H1 (cell line): ENCODE results near the gene PDE4D. TPM values are rescaled to one million over a fixed set of nuclear protein-coding genes. Genes with fewer than 3 reads are reported as not detected.

Source experiments
- CTCF ChIA-PET: fragments of 300-600 bp; sonication (Branson Sonifier 250); formaldehyde crosslinking; loops from one replicate; lab custom pipeline; 2021; ENCODE audit not compliant: partially characterized antibody; lab: Charles Lee
- POLR2A ChIA-PET: fragments of 300-600 bp; sonication (Branson Sonifier 250); formaldehyde crosslinking; loops from one replicate; lab custom pipeline; 2021; ENCODE audit warnings: inconsistent platforms; ENCODE audit not compliant: partially characterized antibody; lab: Charles Lee
- DNase-seq, 2 experiments: peaks; one replicate each; pipeline versions ENCODE4 v3.0.0 to v3.0.0-alpha.2; 2010 to 2022; ENCODE audit warnings: low spot score in 2 of 2, low read depth in 1 of 2, mixed read lengths in 1 of 2
- FAIRE-seq: peaks from 2 replicates; lab custom pipeline; 2011; peaks lifted over from hg19 to GRCh38; lab: Jason Lieb, UNC
- H2AFZ ChIP-seq: 2 replicates; pipeline ENCODE4 v1.8.1; 2012; ENCODE audit warnings: low read length, inconsistent platforms
- H2AK5ac ChIP-seq: 2 replicates; pipeline ENCODE4 v1.6.1; 2013; ENCODE audit warnings: low read depth, low read length
- H2BK120ac ChIP-seq: replicated peaks from 2 replicates; pipeline ENCODE3; 2013; ENCODE audit warnings: low read depth, low read length, inconsistent platforms
- H2BK12ac ChIP-seq: 2 replicates; pipeline ENCODE4 v1.6.1; 2013; ENCODE audit warnings: low read depth, low read length
- H2BK15ac ChIP-seq: 2 replicates; pipeline ENCODE4 v1.6.1; 2013; ENCODE audit warnings: low read length
- H2BK20ac ChIP-seq: 2 replicates; pipeline ENCODE4 v1.6.1; 2013; ENCODE audit warnings: low read length
- H2BK5ac ChIP-seq: 2 replicates; pipeline ENCODE4 v1.6.1; 2013; ENCODE audit warnings: low read depth, low read length
- H3K14ac ChIP-seq: 2 replicates; pipeline ENCODE4 v1.6.1; 2013; ENCODE audit warnings: inconsistent platforms; ENCODE audit not compliant: insufficient read length
- H3K18ac ChIP-seq: 2 replicates; pipeline ENCODE4 v1.6.1; 2013; ENCODE audit warnings: low read length; ENCODE audit errors: extremely low read depth
- H3K23ac ChIP-seq: 2 replicates; pipeline ENCODE4 v1.6.1; 2013; ENCODE audit warnings: inconsistent platforms; ENCODE audit not compliant: insufficient read length
- H3K23me2 ChIP-seq: 2 replicates; pipeline ENCODE4 v1.6.1; 2013; ENCODE audit warnings: low read depth, low read length
- H3K27ac ChIP-seq: 2 replicates; pipeline ENCODE4 v1.6.1; 2011; ENCODE audit warnings: low read depth, low read length, inconsistent platforms
- H3K27me3 ChIP-seq, 4 experiments: replicated peaks in 1 of 4; 1 replicate in 1 of 4; 2 replicates in 3 of 4; pipeline versions ENCODE4 v1.6.1 to v1.8.1; 2011 to 2013; ENCODE audit warnings: low read length in 3 of 4, mild to moderate bottlenecking in 3 of 4, inconsistent platforms in 2 of 4, mixed read lengths in 2 of 4, moderate library complexity in 1 of 4; ENCODE audit not compliant: control insufficient read depth in 3 of 4, insufficient read depth in 3 of 4; ENCODE audit errors: extremely low read depth in 1 of 4
- H3K36me3 ChIP-seq, 4 experiments: 2 replicates each; pipeline versions ENCODE4 v1.6.1 to v1.8.1; 2011 to 2013; ENCODE audit warnings: mild to moderate bottlenecking in 4 of 4, low read length in 3 of 4, moderate library complexity in 2 of 4, control low read depth in 1 of 4, inconsistent platforms in 1 of 4; ENCODE audit not compliant: insufficient read depth in 4 of 4, control insufficient read depth in 2 of 4
- H3K4ac ChIP-seq: replicated peaks from 2 replicates; pipeline ENCODE3; 2013; ENCODE audit warnings: low read length, low read depth, mixed read lengths, inconsistent platforms; ENCODE audit not compliant: insufficient read length
- H3K4me1 ChIP-seq, 4 experiments: replicated peaks in 1 of 4; 1 replicate in 1 of 4; 2 replicates in 3 of 4; pipeline versions ENCODE4 v1.6.1 to v1.8.1; 2011 to 2013; ENCODE audit warnings: low read length in 3 of 4, inconsistent platforms in 2 of 4, mixed read lengths in 1 of 4; ENCODE audit not compliant: insufficient read depth in 4 of 4, control insufficient read depth in 3 of 4
- H3K4me2 ChIP-seq, 2 experiments: 2 replicates each; pipeline versions ENCODE4 v1.6.1 to v1.8.1; 2011 to 2013; ENCODE audit warnings: low read depth in 2 of 2, low read length in 2 of 2, control low read depth in 1 of 2, inconsistent platforms in 1 of 2, mild to moderate bottlenecking in 1 of 2; ENCODE audit not compliant: insufficient read depth in 1 of 2
- H3K4me3 ChIP-seq, 4 experiments: fragments of 200-600, 300-600 bp in 1 of 4; sonication (generic), shearing (Covaris generic), sonication (Bioruptor Twin) in 1 of 4; 2 replicates each; pipeline versions ENCODE4 v1.5.1 to v1.8.1; 2011 to 2016; ENCODE audit warnings: low read length in 4 of 4, low read depth in 3 of 4, control low read depth in 2 of 4, inconsistent platforms in 2 of 4, mild to moderate bottlenecking in 2 of 4, mixed read lengths in 1 of 4, moderate library complexity in 1 of 4; ENCODE audit not compliant: insufficient read depth in 2 of 4; ENCODE audit errors: extremely low read depth in 1 of 4
- H3K56ac ChIP-seq: replicated peaks from 2 replicates; pipeline ENCODE3; 2013; ENCODE audit warnings: low read depth, mild to moderate bottlenecking, mixed read lengths, low read length, inconsistent platforms; ENCODE audit not compliant: insufficient read length
- H3K79me1 ChIP-seq: 2 replicates; pipeline ENCODE4 v1.6.1; 2013; ENCODE audit warnings: low read depth, low read length, control low read depth
- H3K79me2 ChIP-seq, 2 experiments: 2 replicates each; pipeline versions ENCODE4 v1.6.1 to v1.8.1; 2012 to 2013; ENCODE audit warnings: low read length in 2 of 2, mild to moderate bottlenecking in 2 of 2, inconsistent platforms in 1 of 2; ENCODE audit not compliant: insufficient read depth in 2 of 2, control insufficient read depth in 1 of 2
- H3K9ac ChIP-seq, 4 experiments: replicated peaks in 1 of 4; 1 replicate in 1 of 4; 2 replicates in 3 of 4; pipeline versions ENCODE4 v1.6.1 to v1.8.1; 2011 to 2013; ENCODE audit warnings: low read depth in 3 of 4, low read length in 3 of 4, control low read depth in 2 of 4, mild to moderate bottlenecking in 2 of 4, moderate library complexity in 2 of 4, inconsistent platforms in 1 of 4; ENCODE audit errors: extremely low read depth in 1 of 4
- H3K9me3 ChIP-seq, 2 experiments: 2 replicates each; pipeline versions ENCODE4 v1.6.1 to v1.8.1; 2012 to 2013; ENCODE audit warnings: mild to moderate bottlenecking in 2 of 2, moderate library complexity in 2 of 2, control low read depth in 1 of 2, inconsistent platforms in 1 of 2, low read depth in 1 of 2, low read length in 1 of 2, mixed read lengths in 1 of 2; ENCODE audit not compliant: insufficient read depth in 2 of 2
- H4K20me1 ChIP-seq, 2 experiments: replicated peaks in 1 of 2; 2 replicates each; pipeline versions ENCODE3 to v1.8.1; 2011 to 2013; ENCODE audit warnings: inconsistent platforms in 2 of 2, low read length in 2 of 2, mild to moderate bottlenecking in 1 of 2; ENCODE audit not compliant: insufficient read depth in 2 of 2, control insufficient read depth in 1 of 2
- H4K5ac ChIP-seq: 2 replicates; pipeline ENCODE4 v1.6.1; 2013; ENCODE audit warnings: low read length, low read depth, mixed read lengths, inconsistent platforms; ENCODE audit not compliant: insufficient read length
- H4K8ac ChIP-seq: 2 replicates; pipeline ENCODE4 v1.8.0; 2013; ENCODE audit warnings: mild to moderate bottlenecking, moderate library complexity, low read length, inconsistent platforms; ENCODE audit not compliant: insufficient read depth; ENCODE audit errors: extremely low read depth
- H4K91ac ChIP-seq: replicated peaks from 2 replicates; pipeline ENCODE3; 2013; ENCODE audit warnings: low read length, mixed read lengths, inconsistent platforms; ENCODE audit not compliant: insufficient read length
- SIRT6 ChIP-seq: IDR thresholded peaks from one replicate; pipeline ENCODE4 v1.7.1; 2012; ENCODE audit warnings: low read length, inconsistent platforms
- TCF12 ChIP-seq: IDR thresholded peaks from 2 replicates; pipeline ENCODE4 v1.6.1; 2011; ENCODE audit warnings: low read depth, mild to moderate bottlenecking, low read length
- TEAD4 ChIP-seq: IDR thresholded peaks from 2 replicates; pipeline ENCODE4 v1.6.1; 2012; ENCODE audit warnings: low read depth, low read length, inconsistent platforms, mixed read lengths
- ZNF274 ChIP-seq: IDR thresholded peaks from 2 replicates; pipeline ENCODE4 v1.7.0; 2012; ENCODE audit warnings: low read length, borderline replicate concordance; ENCODE audit errors: extremely low read depth
- WGBS, 2 experiments: shearing (Covaris generic) in 1 of 2; methylation state at CpG; one replicate each; pipeline versions ENCODE4 v1.1.6 to v1.1.7; 2013 to 2015; ENCODE audit warnings: low lambda C conversion rate in 2 of 2, mixed read lengths in 2 of 2, inconsistent platforms in 1 of 2, low coverage in 1 of 2, missing lambda C conversion rate in 1 of 2; ENCODE audit not compliant: insufficient replicate concordance in 2 of 2, insufficient coverage in 1 of 2, insufficient read length in 1 of 2; ENCODE audit errors: extremely low coverage in 1 of 2, missing lambda C conversion rate in 1 of 2; 5-methylcytosine and 5-hydroxymethylcytosine counted together
- polyA plus RNA-seq, 7 experiments: library from polyadenylated mRNA; depleted of rRNA in 3 of 7; stranded (reverse) in 5 of 7; unstranded in 2 of 7; fragments of >200 nt in 5 of 7; fragments of 200-250 nt in 2 of 7; gene quantifications; 1 replicate in 5 of 7; 2 replicates in 1 of 7; 4 replicates in 1 of 7; pipeline versions ENCODE4 v1.2.1 to v1.2.3, GENCODE V29; 2011 to 2013; ENCODE audit warnings: missing spikeins in 2 of 7, mixed read lengths in 2 of 7
- total RNA-seq: library from RNA; stranded (reverse); fragmentation: NEBNext Ultra II Directional; extraction: Animal tissue kit (Norgen Biotek cat#: 25700); gene quantifications from 2 replicates; pipeline ENCODE4 v1.2.1, GENCODE V29; 2021

Gene PDE4D
- total and polyA plus RNA-seq, 2 of the 8 experiments (the other 6 are each of a cell fraction or from before 2014, with no cell fraction given) = 2.3 to 3.7 TPM

GRCh38 chr5:59716029-59716428, 177.5 kb downstream of the PDE4D start:
- Histone ChIP-seq H3K23ac (no peak overlapping the region), H2BK120ac (no peak overlapping the region), H3K14ac (no peak overlapping the region), H3K9ac (no peak overlapping the region), H2BK20ac (no peak overlapping the region), H3K56ac (no peak overlapping the region), H3K36me3 (peaks cover 0 to 13% (median 6%) of the 10 kb centered on the region in 4 experiments; a peak in 3 of 8 replicates), H3K27ac (no peak overlapping the region), H4K8ac (no peak overlapping the region), H2AFZ (no peak overlapping the region), H3K4me2 (no peak overlapping the region), H3K4ac (no peak overlapping the region), H3K27me3 (no peaks in the 10 kb centered on the region), H3K23me2 (no peaks in the 10 kb centered on the region), H3K4me1 (peaks cover 0 to 1% (median under 1%) of the 10 kb centered on the region in 4 experiments; a peak in 3 of 7 replicates), H2AK5ac (no peak overlapping the region), H4K91ac (no peak overlapping the region), H2BK15ac (no peak overlapping the region), H4K20me1 (no peaks in the 10 kb centered on the region), H3K4me3 (no peak overlapping the region), H2BK5ac (no peak overlapping the region), H2BK12ac (no peak overlapping the region), H3K18ac (no peak overlapping the region), H4K5ac (no peak overlapping the region), H3K79me2 (no peaks in the 10 kb centered on the region), H3K79me1 (no peaks in the 10 kb centered on the region), H3K9me3 (peaks cover 18 to 25% of the 10 kb centered on the region in 2 experiments)
- CTCF ChIA-PET = no interaction called here
- POLR2A ChIA-PET = no interaction called here
- FAIRE-seq (no peak), DNase-seq (no peak)
- 92% methylated on average over 9 of the region's 9 CpGs; no CpG with 5 or more reads in 1 of the 2 experiments for WGBS, 2 experiments
- TF ChIP-seq TEAD4 (no peak), SIRT6 (no peak), ZNF274 (no peak), TCF12 (no peak)
